HepG2 (cell line): ENCODE results near the gene HOXA4. TPM values are rescaled to one million over a fixed set of nuclear protein-coding genes. Genes with fewer than 3 reads are reported as not detected.

Experiments used
- ATAC-seq: fragments of 200-7000 bp; cut with Tn5 transposase; 3 replicates; pipeline ENCODE4 v1.9.1; 2020; ENCODE audit warnings: mild to moderate bottlenecking, moderate library complexity
- BruUV-seq: library from RNA; stranded (reverse); fragments of 400-500 nt; replicated peaks from 2 replicates; lab custom pipeline; 2021; lab: Mats Ljungman, UMichigan
- CTCF ChIA-PET: fragments of 300-600 bp; formaldehyde crosslinking; extraction: SDS; loops from one replicate; lab custom pipeline; 2021; ENCODE audit warnings: low total read pairs, inconsistent platforms, low intra/inter-chr PET ratio; lab: Yijun Ruan, JAX
- POLR2A ChIA-PET: fragments of 350-600 bp; sonication (Branson Sonifier 250); formaldehyde crosslinking; loops from one replicate; lab custom pipeline; 2020; ENCODE audit warnings: antibody characterized with exemption, inconsistent platforms; lab: Yijun Ruan, JAX
- DNase-seq: peaks from one replicate; pipeline ENCODE4 v3.0.0-alpha.2; 2015; ENCODE audit warnings: low spot score
- FAIRE-seq: peaks from 3 replicates; lab custom pipeline; 2011; peaks lifted over from hg19 to GRCh38; lab: Jason Lieb, UNC
- H2AFZ ChIP-seq: one replicate; pipeline ENCODE4 v1.6.1; 2011; ENCODE audit warnings: low read length, inconsistent platforms
- H3K27ac ChIP-seq: fragments of 300-600 bp; 3 replicates; pipeline ENCODE4 v1.8.0; 2011; ENCODE audit warnings: mixed run types, mild to moderate bottlenecking, mixed read lengths, low read length, inconsistent platforms; ENCODE audit not compliant: insufficient read depth; ENCODE audit errors: extremely low read length
- H3K27me3 ChIP-seq, 2 experiments: fragments of 200-600 bp in 1 of 2; 2 replicates in 1 of 2; 3 replicates in 1 of 2; pipeline versions ENCODE4 v1.6.0 to v1.8.0; 2011; ENCODE audit warnings: low read length in 2 of 2, mild to moderate bottlenecking in 2 of 2, moderate library complexity in 2 of 2, inconsistent platforms in 1 of 2; ENCODE audit not compliant: insufficient read depth in 2 of 2, control insufficient read depth in 1 of 2
- H3K36me3 ChIP-seq, 2 experiments: fragments of 200-600 bp in 1 of 2; replicated peaks in 1 of 2; 2 replicates in 1 of 2; 3 replicates in 1 of 2; pipeline versions ENCODE4 v1.5.1 to v1.8.0; 2011; ENCODE audit warnings: low read length in 2 of 2, inconsistent platforms in 1 of 2; ENCODE audit not compliant: insufficient read depth in 2 of 2, control insufficient read depth in 1 of 2
- H3K4me1 ChIP-seq: 2 replicates; pipeline ENCODE4 v1.5.1; 2012; ENCODE audit warnings: low read length, inconsistent platforms; ENCODE audit not compliant: insufficient read depth
- H3K4me2 ChIP-seq: 2 replicates; pipeline ENCODE4 v1.6.0; 2011; ENCODE audit warnings: low read depth, low read length, inconsistent platforms
- H3K4me3 ChIP-seq, 3 experiments: fragments of 200-600 bp in 1 of 3; sonication (generic), shearing (Covaris generic) in 1 of 3; replicated peaks in 1 of 3; 2 replicates each; pipeline ENCODE4 v1.5.1; 2011 to 2016; ENCODE audit warnings: low read length in 3 of 3, inconsistent platforms in 2 of 3, low read depth in 2 of 3, mild to moderate bottlenecking in 2 of 3, control low read depth in 1 of 3, mixed read lengths in 1 of 3; ENCODE audit not compliant: insufficient read depth in 1 of 3
- H3K79me2 ChIP-seq: one replicate; pipeline ENCODE4 v1.6.1; 2011; ENCODE audit warnings: low read length, inconsistent platforms; ENCODE audit not compliant: insufficient read depth
- H3K9ac ChIP-seq: 2 replicates; pipeline ENCODE4 v1.6.0; 2011; ENCODE audit warnings: mild to moderate bottlenecking, low read depth, low read length, inconsistent platforms; ENCODE audit not compliant: insufficient read depth
- H3K9me3 ChIP-seq: 2 replicates; pipeline ENCODE4 v1.5.1; 2012; ENCODE audit warnings: mild to moderate bottlenecking, low read length
- H4K20me1 ChIP-seq: 2 replicates; pipeline ENCODE4 v1.6.0; 2011; ENCODE audit warnings: inconsistent platforms, mild to moderate bottlenecking, low read length, moderate library complexity; ENCODE audit not compliant: insufficient read depth
- ATRX ChIP-seq: sonication (generic); formaldehyde crosslinking; IDR thresholded peaks from 2 replicates; pipeline ENCODE4 v1.4.0; 2020; ENCODE audit warnings: missing genetic modification reagents, borderline replicate concordance
- CBX1 ChIP-seq: IDR thresholded peaks from one replicate; pipeline ENCODE4 v1.6.1; 2016; ENCODE audit warnings: antibody characterized with exemption, low read depth
- CHD4 ChIP-seq: fragments of 200-600 bp; sonication (generic); IDR thresholded peaks from 2 replicates; pipeline ENCODE4 v1.7.0; 2017; ENCODE audit warnings: mild to moderate bottlenecking, low read length, borderline replicate concordance
- MTA1 ChIP-seq: sonication (generic); formaldehyde crosslinking; IDR thresholded peaks from 2 replicates; pipeline ENCODE4 v1.4.0; 2020; ENCODE audit warnings: missing genetic modification reagents, mild to moderate bottlenecking, borderline replicate concordance
- NCOA5 ChIP-seq: sonication (generic); formaldehyde crosslinking; IDR thresholded peaks from 2 replicates; pipeline ENCODE4 v1.4.0; 2020; ENCODE audit warnings: missing genetic modification reagents
- NKX3-1 ChIP-seq: sonication (generic); formaldehyde crosslinking; IDR thresholded peaks from 2 replicates; pipeline ENCODE4 v1.5.0; 2020; ENCODE audit warnings: missing genetic modification reagents
- SNAI1 ChIP-seq: sonication (generic); formaldehyde crosslinking; IDR thresholded peaks from 2 replicates; pipeline ENCODE4 v1.5.0; 2020; ENCODE audit warnings: mild to moderate bottlenecking, missing genetic modification reagents, borderline replicate concordance
- ZBTB3 ChIP-seq: sonication (generic); formaldehyde crosslinking; IDR thresholded peaks from 2 replicates; pipeline ENCODE4 v1.4.0; 2020; ENCODE audit warnings: low read depth, mild to moderate bottlenecking, moderate library complexity, missing genetic modification reagents, borderline replicate concordance
- ZNF383 ChIP-seq: sonication (generic); formaldehyde crosslinking; IDR thresholded peaks from 2 replicates; pipeline ENCODE4 v1.4.0; 2020; ENCODE audit warnings: missing genetic modification reagents, mild to moderate bottlenecking, borderline replicate concordance
- WGBS: methylation state at CpG from one replicate; pipeline ENCODE4 v1.1.6; 2017; ENCODE audit warnings: low lambda C conversion rate; 5-methylcytosine and 5-hydroxymethylcytosine counted together
- in situ Hi-C: cut with HindIII; loops from 2 replicates; pipeline ENCODE4 v1.10.0; 2017; ENCODE audit warnings: low pct_unique_long_range_greater_than_20kb; ENCODE audit not compliant: extremely low pct_ligation_motif_present
- intact Hi-C: fragments of 100-400 bp; cut with micrococcal nuclease; formaldehyde crosslinking; loops from one replicate; pipeline ENCODE4 v1.10.0; 2022; ENCODE audit not compliant: unreplicated experiment
- polyA plus RNA-seq, 8 experiments: library from polyadenylated mRNA; depleted of rRNA in 3 of 8; stranded (reverse) in 7 of 8; unstranded in 1 of 8; fragments of >200 nt; fragmentation: Illumina TruSeq in 4 of 8; extraction: Trizol in 4 of 8; gene quantifications; 2 replicates each; pipeline versions ENCODE4 v1.2.1 to v1.2.3, GENCODE V29; 2011 to 2016; ENCODE audit warnings: low read depth in 4 of 8, missing spikeins in 1 of 8, mixed read lengths in 1 of 8; ENCODE audit not compliant: insufficient read depth in 1 of 8
- total RNA-seq, 5 experiments: library from RNA; depleted of rRNA; stranded (reverse); fragments of >200 nt; fragmentation: Illumina TruSeq; extraction: Trizol; gene quantifications; 2 replicates each; pipeline ENCODE4 v1.2.3, GENCODE V29; 2016; ENCODE audit warnings: low read depth in 1 of 5
- TF ChIP-seq, protein P1 (sequence below): sonication (generic); formaldehyde crosslinking; IDR thresholded peaks from 2 replicates; pipeline ENCODE4 v1.5.1; 2020; ENCODE audit warnings: missing genetic modification reagents, mild to moderate bottlenecking, borderline replicate concordance
- TF ChIP-seq, protein P2 (sequence below): fragments of 450-650 bp; IDR thresholded peaks from 2 replicates; pipeline ENCODE4 v1.6.1; 2017

Gene HOXA4
- total and polyA plus RNA-seq, 2 of the 13 experiments (the other 11 are each of a cell fraction or from before 2014, with no cell fraction given) = 2.4 to 5.4 TPM

DNA sequence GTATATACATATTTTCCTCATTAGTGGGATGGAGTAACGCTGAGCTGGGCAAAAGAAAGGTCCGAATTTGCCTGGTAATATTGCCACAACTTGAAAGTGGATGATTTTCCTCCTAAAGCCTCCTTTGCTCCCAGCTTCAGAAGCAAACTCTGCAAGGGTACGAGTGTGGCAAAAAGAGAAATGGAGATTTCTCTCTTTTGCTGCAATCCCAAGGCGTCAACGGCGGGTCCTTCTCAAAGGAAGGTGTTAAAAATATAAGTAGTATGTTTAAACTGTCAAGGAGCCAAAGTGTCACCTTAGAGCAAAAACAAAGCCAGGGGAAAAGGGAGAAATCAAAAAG, 15.7 kb downstream of the HOXA4 start:
- Histone ChIP-seq H3K4me2 (no peak overlapping the region), H4K20me1 (peaks cover 12% of the 10 kb centered on the region; the same call in 1 of the 2 replicates), H3K9ac (no peak overlapping the region), H3K36me3 (peaks cover 1 to 7% of the 10 kb centered on the region in 2 experiments; a peak in 3 of 5 replicates), H3K4me3 (no peak overlapping the region), H2AFZ (no peak overlapping the region), H3K27ac (no peak overlapping the region), H3K79me2 (peaks cover 33% of the 10 kb centered on the region), H3K9me3 (no peaks in the 10 kb centered on the region), H3K4me1 (peaks cover 33% of the 10 kb centered on the region), H3K27me3 (no peaks in the 10 kb centered on the region)
- DNase-seq (no peak), ATAC-seq (no peak), FAIRE-seq (no peak)
- ChIA-PET POLR2A (no interaction called here), CTCF (no interaction called here)
- TF ChIP-seq ZNF383 (CRISPR knock-in tag) (no peak), CHD4 (no peak), ATRX (CRISPR knock-in tag) (no peak), ZBTB3 (no peak), SNAI1 (CRISPR knock-in tag) (no peak), NKX3-1 (no peak), CBX1 (no peak), NCOA5 (CRISPR knock-in tag) (no peak), MTA1 (CRISPR knock-in tag) (no peak)
- TF ChIP-seq, protein P1, sequence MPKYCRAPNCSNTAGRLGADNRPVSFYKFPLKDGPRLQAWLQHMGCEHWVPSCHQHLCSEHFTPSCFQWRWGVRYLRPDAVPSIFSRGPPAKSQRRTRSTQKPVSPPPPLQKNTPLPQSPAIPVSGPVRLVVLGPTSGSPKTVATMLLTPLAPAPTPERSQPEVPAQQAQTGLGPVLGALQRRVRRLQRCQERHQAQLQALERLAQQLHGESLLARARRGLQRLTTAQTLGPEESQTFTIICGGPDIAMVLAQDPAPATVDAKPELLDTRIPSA (CRISPR knock-in tag) = no peak
- TF ChIP-seq, protein P2, sequence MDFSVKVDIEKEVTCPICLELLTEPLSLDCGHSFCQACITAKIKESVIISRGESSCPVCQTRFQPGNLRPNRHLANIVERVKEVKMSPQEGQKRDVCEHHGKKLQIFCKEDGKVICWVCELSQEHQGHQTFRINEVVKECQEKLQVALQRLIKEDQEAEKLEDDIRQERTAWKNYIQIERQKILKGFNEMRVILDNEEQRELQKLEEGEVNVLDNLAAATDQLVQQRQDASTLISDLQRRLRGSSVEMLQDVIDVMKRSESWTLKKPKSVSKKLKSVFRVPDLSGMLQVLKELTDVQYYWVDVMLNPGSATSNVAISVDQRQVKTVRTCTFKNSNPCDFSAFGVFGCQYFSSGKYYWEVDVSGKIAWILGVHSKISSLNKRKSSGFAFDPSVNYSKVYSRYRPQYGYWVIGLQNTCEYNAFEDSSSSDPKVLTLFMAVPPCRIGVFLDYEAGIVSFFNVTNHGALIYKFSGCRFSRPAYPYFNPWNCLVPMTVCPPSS = no peak
- no TSS peak for BruUV-seq
- intact Hi-C loops = no loop called here
- WGBS = 99% methylated on average over 6 of the region's 6 CpGs
- in situ Hi-C loops = no loop called here
